ENCODE results near the gene SMURF1. TPM values are rescaled to one million over a fixed set of nuclear protein-coding genes. Genes with fewer than 3 reads are reported as not detected.

Gene SMURF1
- total RNA-seq, 4 donors from 2014 or later = 26.8 to 44.7 (median 31.5) TPM

- no peak overlapping the region for H3K4me3 ChIP-seq (ENCODE audit: low read depth, poor library complexity, severe bottlenecking)
- 77 to 84% methylated on average over 11 of the region's 11 CpGs for WGBS, 2 donors
- TF ChIP-seq POLR2A (IDR thresholded peaks at IDR 0.05) (no peak), CTCF (IDR thresholded peaks at IDR 0.05) (no peak)
- intact Hi-C loops (cut with DNase I; ENCODE audit: low total_unique reads) = loop anchor here (5.0 kb wide), 1 partner anchor 271 kb away; no protein-coding TSS in a partner anchor
- DNase-seq (ENCODE audit: low spot score in 2 of 2) = peak in 1 of 2 donors; percentile 83
These were observed 102.4 kb downstream of the SMURF1 start for GRCh38 chr7:99041526-99041925.

- intact Hi-C loops (cut with DNase I; ENCODE audit: low total_unique reads) = loop anchor here (5.0 kb wide), 1 partner anchor 272 kb away; no protein-coding TSS in a partner anchor
These were observed 103.6 kb downstream of the SMURF1 start for GRCh38 chr7:99040104-99040958.

GRCh38 chr7:99039384-99039891 is 104.5 kb downstream of the SMURF1 start:
- peak in 1 of 2 donors; percentile 74 for DNase-seq (ENCODE audit: low spot score in 2 of 2)
- TF ChIP-seq POLR2A (IDR thresholded peaks at IDR 0.05) = no peak
- no peak for TF ChIP-seq CTCF (IDR thresholded peaks at IDR 0.05)
- H3K4me3 ChIP-seq (ENCODE audit: low read depth, poor library complexity, severe bottlenecking) = no peak overlapping the region
- intact Hi-C loops (cut with DNase I; ENCODE audit: low total_unique reads) = no loop called here
- WGBS, 2 donors = 82 to 86% methylated on average over 8 of the region's 8 CpGs

More at GRCh38 chr7:99040104-99040958, 103.6 kb downstream of the SMURF1 start:
- DNase-seq (ENCODE audit: low spot score in 2 of 2) = peak; percentile 88 to 96
- WGBS, 2 donors = 69 to 71% methylated on average over 31 of the region's 31 CpGs
- no peak overlapping the region for H3K4me3 ChIP-seq (ENCODE audit: low read depth, poor library complexity, severe bottlenecking)
- TF ChIP-seq POLR2A (IDR thresholded peaks at IDR 0.05) (no peak), CTCF (IDR thresholded peaks at IDR 0.05) (peak in 1 of 3 donors; percentile 79)

- WGBS, 2 donors = 89 to 90% methylated on average over 25 of the region's 25 CpGs
- intact Hi-C loops (cut with DNase I; ENCODE audit: low total_unique reads) = no loop called here
- TF ChIP-seq CTCF (IDR thresholded peaks at IDR 0.05) (no peak), POLR2A (IDR thresholded peaks at IDR 0.05) (no peak)
- peak in 1 of 2 donors; percentile 82 for DNase-seq (ENCODE audit: low spot score in 2 of 2)
- H3K4me3 ChIP-seq (ENCODE audit: low read depth, poor library complexity, severe bottlenecking) = no peak overlapping the region
These were observed 105.6 kb downstream of the SMURF1 start for GRCh38 chr7:99038086-99038855.

GRCh38 chr7:99037327-99037940 is 106.5 kb downstream of the SMURF1 start:
- no peak overlapping the region for H3K4me3 ChIP-seq (ENCODE audit: low read depth, poor library complexity, severe bottlenecking)
- no peak for TF ChIP-seq POLR2A (IDR thresholded peaks at IDR 0.05)
- no peak for TF ChIP-seq CTCF (IDR thresholded peaks at IDR 0.05)
- DNase-seq (ENCODE audit: low spot score in 2 of 2) = peak in 1 of 2 donors; percentile 70
- 90 to 91% methylated on average over 16 of the region's 16 CpGs for WGBS, 2 donors
- intact Hi-C loops (cut with DNase I; ENCODE audit: low total_unique reads) = no loop called here
